Measurements from ENCODE around the gene LRRC58.

DNA sequence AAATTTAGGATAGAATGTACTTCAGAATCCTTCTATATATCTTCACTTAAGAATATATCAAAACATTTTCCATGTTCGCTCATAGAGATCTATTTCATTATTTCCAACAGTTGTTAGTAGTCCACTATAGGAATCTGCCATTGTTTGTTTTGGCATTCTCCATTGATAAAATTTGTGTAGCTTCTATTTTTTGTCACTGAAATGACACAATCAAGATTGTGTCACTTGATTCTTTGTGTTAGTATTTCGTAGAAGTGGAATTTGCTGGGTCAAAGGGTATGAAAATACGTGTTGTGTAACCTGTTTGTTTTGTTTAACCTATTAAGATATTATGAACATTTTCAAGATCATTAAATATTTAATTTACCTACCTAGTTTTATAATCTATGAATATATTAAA is 48.2 kb downstream of the LRRC58 start:
- TF ChIP-seq, protein P1, sequence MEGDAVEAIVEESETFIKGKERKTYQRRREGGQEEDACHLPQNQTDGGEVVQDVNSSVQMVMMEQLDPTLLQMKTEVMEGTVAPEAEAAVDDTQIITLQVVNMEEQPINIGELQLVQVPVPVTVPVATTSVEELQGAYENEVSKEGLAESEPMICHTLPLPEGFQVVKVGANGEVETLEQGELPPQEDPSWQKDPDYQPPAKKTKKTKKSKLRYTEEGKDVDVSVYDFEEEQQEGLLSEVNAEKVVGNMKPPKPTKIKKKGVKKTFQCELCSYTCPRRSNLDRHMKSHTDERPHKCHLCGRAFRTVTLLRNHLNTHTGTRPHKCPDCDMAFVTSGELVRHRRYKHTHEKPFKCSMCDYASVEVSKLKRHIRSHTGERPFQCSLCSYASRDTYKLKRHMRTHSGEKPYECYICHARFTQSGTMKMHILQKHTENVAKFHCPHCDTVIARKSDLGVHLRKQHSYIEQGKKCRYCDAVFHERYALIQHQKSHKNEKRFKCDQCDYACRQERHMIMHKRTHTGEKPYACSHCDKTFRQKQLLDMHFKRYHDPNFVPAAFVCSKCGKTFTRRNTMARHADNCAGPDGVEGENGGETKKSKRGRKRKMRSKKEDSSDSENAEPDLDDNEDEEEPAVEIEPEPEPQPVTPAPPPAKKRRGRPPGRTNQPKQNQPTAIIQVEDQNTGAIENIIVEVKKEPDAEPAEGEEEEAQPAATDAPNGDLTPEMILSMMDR (IDR thresholded peaks at IDR 0.05): no peak
- TF ChIP-seq POLR2A (IDR thresholded peaks at IDR 0.05) (no peak), POLR2AphosphoS5 (IDR thresholded peaks at IDR 0.05) (no peak), EP300 (IDR thresholded peaks at IDR 0.05) (no peak)

All from stomach (tissue), 4 donors.